ENCODE results near the gene C6orf132.
"Not testable (repeated sequence)": the region's sequence is repeated elsewhere in the genome, so short reads cannot be mapped to it uniquely, and the experiment has no call there.

C6orf132 gene

DNA sequence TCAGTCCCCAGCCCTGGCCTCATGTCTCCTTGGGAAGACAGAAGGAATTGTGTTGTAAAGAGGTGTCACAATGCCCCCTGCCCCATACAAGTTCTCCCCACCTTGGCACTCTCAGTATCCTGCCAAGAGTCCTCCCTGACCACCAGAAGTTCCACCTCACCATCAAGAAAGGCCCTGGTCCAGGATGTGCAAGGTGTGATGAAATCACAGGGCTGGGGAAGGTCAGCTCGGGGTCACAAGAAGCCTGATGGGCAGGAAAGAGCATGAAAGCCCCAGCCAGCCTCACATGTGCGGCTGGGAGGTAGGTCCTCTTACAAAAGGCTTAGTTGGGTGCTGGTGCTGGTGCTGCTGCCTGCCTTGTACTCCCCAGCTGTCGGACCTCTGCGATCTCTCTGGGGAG lies 12.9 kb upstream of the C6orf132 start:
- WGBS (ENCODE audit: extremely low coverage, insufficient coverage, insufficient read length): no CpG with 5 or more reads among the region's 4 CpGs
- Histone ChIP-seq H3K9ac (ENCODE audit: low read length) (no peak overlapping the region), H3K27me3 (ENCODE audit: insufficient read depth, low read length) (no peaks in the 10 kb centered on the region)

DNA sequence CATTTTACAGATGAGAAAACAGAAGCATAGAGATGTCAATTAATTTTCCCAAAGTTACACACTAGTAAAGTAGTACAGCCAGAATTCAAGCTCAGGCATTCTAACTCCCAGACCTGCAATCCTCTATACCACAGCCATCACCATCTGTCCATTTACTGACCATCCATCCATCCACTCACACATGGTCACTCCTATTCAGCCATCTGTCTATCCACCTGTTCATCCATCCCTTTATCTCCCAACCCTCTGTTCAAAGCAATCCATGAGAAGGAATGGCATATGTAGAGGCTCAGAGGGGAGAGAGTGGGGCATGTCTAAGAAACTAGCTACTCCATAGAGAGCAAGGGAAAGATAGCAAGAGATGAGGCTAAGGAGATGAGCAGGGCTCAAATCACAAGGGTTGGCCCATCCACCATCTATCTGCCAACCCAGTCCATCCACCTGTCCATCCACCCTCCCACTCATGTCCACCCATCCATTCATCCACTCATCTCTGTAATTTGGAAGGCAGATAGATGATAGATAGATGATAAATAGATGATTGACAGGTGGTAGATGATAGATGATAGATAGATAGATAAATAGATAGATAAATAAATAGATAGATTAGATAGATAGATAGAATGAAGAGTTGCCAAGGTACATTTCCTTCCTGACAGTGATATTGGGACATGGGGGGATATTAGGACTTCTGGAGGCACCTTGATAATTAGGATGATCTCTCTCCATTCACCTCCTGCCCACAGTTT lies 12.2 kb upstream of the C6orf132 start:
- Histone ChIP-seq H3K4ac (ENCODE audit: low read depth, low read length) (no peak overlapping the region), H3K79me1 (ENCODE audit: low read length) (no peaks in the 10 kb centered on the region), H2AK5ac (ENCODE audit: low read length) (no peak overlapping the region), H3K79me2 (ENCODE audit: control insufficient read depth, insufficient read depth, low read length, poor library complexity) (no peaks in the 10 kb centered on the region), H3K4me3 (ENCODE audit: low read depth, low read length) (no peak overlapping the region), H3K27ac (ENCODE audit: low read depth, low read length) (no peak overlapping the region), H3K4me2 (ENCODE audit: low read length) (no peak overlapping the region), H3K18ac (ENCODE audit: low read length) (no peak overlapping the region), H4K12ac (ENCODE audit: low read depth, low read length) (no peak overlapping the region), H3K9me3 (ENCODE audit: insufficient read depth, low read depth, low read length) (no peaks in the 10 kb centered on the region), H3K14ac (ENCODE audit: low read length) (no peak overlapping the region), H3K36me3 (ENCODE audit: control insufficient read depth in 1 of 2, insufficient read depth in 2 of 2, low read length in 2 of 2) (no peaks in the 10 kb centered on the region), H2AFZ (ENCODE audit: insufficient read depth, low read length, poor library complexity) (no peak overlapping the region), H4K8ac (ENCODE audit: low read depth, low read length) (no peak overlapping the region), H2BK120ac (ENCODE audit: insufficient read depth, low read length, poor library complexity) (no peak overlapping the region), H2BK12ac (ENCODE audit: low read length) (no peak overlapping the region), H3K4me1 (ENCODE audit: control insufficient read depth in 1 of 2, insufficient read depth in 2 of 2, low read length in 2 of 2) (no peaks in the 10 kb centered on the region), H3K23ac (ENCODE audit: low read length) (no peak overlapping the region), H3K9ac (ENCODE audit: low read length) (no peak overlapping the region), H4K91ac (ENCODE audit: low read depth, low read length) (no peak overlapping the region), H2BK5ac (ENCODE audit: low read depth, low read length, poor library complexity) (no peak overlapping the region), H3K27me3 (ENCODE audit: insufficient read depth, low read length) (no peaks in the 10 kb centered on the region)
- no peak for DNase-seq

More for the DNA sequence above, 12.9 kb upstream of the C6orf132 start:
- no peaks in the 10 kb centered on the region for H3K79me1 ChIP-seq (ENCODE audit: low read length)
- no peak overlapping the region for H4K91ac ChIP-seq (ENCODE audit: low read depth, low read length)
- no peak overlapping the region for H2BK12ac ChIP-seq (ENCODE audit: low read length)
- H2BK120ac ChIP-seq (ENCODE audit: insufficient read depth, low read length, poor library complexity): no peak overlapping the region
- no peaks in the 10 kb centered on the region for H3K4me1 ChIP-seq (ENCODE audit: control insufficient read depth in 1 of 2, insufficient read depth in 2 of 2, low read length in 2 of 2)
- H2AK5ac ChIP-seq (ENCODE audit: low read length): no peak overlapping the region
- no peaks in the 10 kb centered on the region for H3K79me2 ChIP-seq (ENCODE audit: control insufficient read depth, insufficient read depth, low read length, poor library complexity)
- H3K18ac ChIP-seq (ENCODE audit: low read length): no peak overlapping the region
- H3K36me3 ChIP-seq (ENCODE audit: control insufficient read depth in 1 of 2, insufficient read depth in 2 of 2, low read length in 2 of 2): no peaks in the 10 kb centered on the region
- H3K4me3 ChIP-seq (ENCODE audit: low read depth, low read length): no peak overlapping the region
- no peak overlapping the region for H3K4me2 ChIP-seq (ENCODE audit: low read length)
- no peak overlapping the region for H2BK5ac ChIP-seq (ENCODE audit: low read depth, low read length, poor library complexity)
- no peak overlapping the region for H3K14ac ChIP-seq (ENCODE audit: low read length)
- no peaks in the 10 kb centered on the region for H3K9me3 ChIP-seq (ENCODE audit: insufficient read depth, low read depth, low read length)
- no peak overlapping the region for H3K23ac ChIP-seq (ENCODE audit: low read length)
- H4K8ac ChIP-seq (ENCODE audit: low read depth, low read length): no peak overlapping the region
- H3K27ac ChIP-seq (ENCODE audit: low read depth, low read length): no peak overlapping the region
- H3K4ac ChIP-seq (ENCODE audit: low read depth, low read length): no peak overlapping the region
- no peak overlapping the region for H2AFZ ChIP-seq (ENCODE audit: insufficient read depth, low read length, poor library complexity)
- DNase-seq: no peak
- H4K12ac ChIP-seq (ENCODE audit: low read depth, low read length): no peak overlapping the region

DNA sequence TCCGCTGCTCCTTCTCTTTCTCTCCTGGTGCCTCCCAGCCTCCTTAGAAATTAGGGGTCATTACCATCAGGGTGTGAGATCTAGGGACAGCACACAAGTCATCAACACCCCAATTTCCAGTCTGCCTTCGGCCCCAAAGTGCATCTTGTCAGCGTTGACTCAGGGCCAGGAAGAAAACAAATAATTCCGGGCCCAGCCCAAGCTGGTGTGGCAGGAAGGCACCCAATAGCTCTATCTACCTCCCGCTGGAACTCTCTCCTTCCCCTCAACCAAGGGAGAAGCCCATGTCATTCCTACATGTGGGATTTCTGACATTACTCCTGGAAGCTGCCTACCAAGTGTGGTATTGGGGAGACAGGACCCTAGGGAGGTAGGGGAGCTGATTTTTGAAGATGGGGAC lies 11.5 kb upstream of the C6orf132 start:
- Histone ChIP-seq H3K4me1 (ENCODE audit: control insufficient read depth in 1 of 2, insufficient read depth in 2 of 2, low read length in 2 of 2) (no peaks in the 10 kb centered on the region), H2AFZ (ENCODE audit: insufficient read depth, low read length, poor library complexity) (no peak overlapping the region), H2BK12ac (ENCODE audit: low read length) (no peak overlapping the region), H4K12ac (ENCODE audit: low read depth, low read length) (no peak overlapping the region), H3K36me3 (ENCODE audit: control insufficient read depth in 1 of 2, insufficient read depth in 2 of 2, low read length in 2 of 2) (no peaks in the 10 kb centered on the region), H3K4me2 (ENCODE audit: low read length) (no peak overlapping the region), H3K23ac (ENCODE audit: low read length) (no peak overlapping the region), H2BK5ac (ENCODE audit: low read depth, low read length, poor library complexity) (no peak overlapping the region), H3K27ac (ENCODE audit: low read depth, low read length) (no peak overlapping the region), H3K9ac (ENCODE audit: low read length) (no peak overlapping the region), H3K9me3 (ENCODE audit: insufficient read depth, low read depth, low read length) (no peaks in the 10 kb centered on the region), H4K91ac (ENCODE audit: low read depth, low read length) (no peak overlapping the region), H3K79me2 (ENCODE audit: control insufficient read depth, insufficient read depth, low read length, poor library complexity) (no peaks in the 10 kb centered on the region), H3K4me3 (ENCODE audit: low read depth, low read length) (no peak overlapping the region), H3K14ac (ENCODE audit: low read length) (no peak overlapping the region), H3K18ac (ENCODE audit: low read length) (no peak overlapping the region), H2AK5ac (ENCODE audit: low read length) (no peak overlapping the region), H3K79me1 (ENCODE audit: low read length) (no peaks in the 10 kb centered on the region), H3K27me3 (ENCODE audit: insufficient read depth, low read length) (no peaks in the 10 kb centered on the region), H3K4ac (ENCODE audit: low read depth, low read length) (no peak overlapping the region), H4K8ac (ENCODE audit: low read depth, low read length) (no peak overlapping the region), H2BK120ac (ENCODE audit: insufficient read depth, low read length, poor library complexity) (no peak overlapping the region)
- no peak for DNase-seq
- WGBS (ENCODE audit: extremely low coverage, insufficient coverage, insufficient read length): no CpG with 5 or more reads among the region's 5 CpGs

DNA sequence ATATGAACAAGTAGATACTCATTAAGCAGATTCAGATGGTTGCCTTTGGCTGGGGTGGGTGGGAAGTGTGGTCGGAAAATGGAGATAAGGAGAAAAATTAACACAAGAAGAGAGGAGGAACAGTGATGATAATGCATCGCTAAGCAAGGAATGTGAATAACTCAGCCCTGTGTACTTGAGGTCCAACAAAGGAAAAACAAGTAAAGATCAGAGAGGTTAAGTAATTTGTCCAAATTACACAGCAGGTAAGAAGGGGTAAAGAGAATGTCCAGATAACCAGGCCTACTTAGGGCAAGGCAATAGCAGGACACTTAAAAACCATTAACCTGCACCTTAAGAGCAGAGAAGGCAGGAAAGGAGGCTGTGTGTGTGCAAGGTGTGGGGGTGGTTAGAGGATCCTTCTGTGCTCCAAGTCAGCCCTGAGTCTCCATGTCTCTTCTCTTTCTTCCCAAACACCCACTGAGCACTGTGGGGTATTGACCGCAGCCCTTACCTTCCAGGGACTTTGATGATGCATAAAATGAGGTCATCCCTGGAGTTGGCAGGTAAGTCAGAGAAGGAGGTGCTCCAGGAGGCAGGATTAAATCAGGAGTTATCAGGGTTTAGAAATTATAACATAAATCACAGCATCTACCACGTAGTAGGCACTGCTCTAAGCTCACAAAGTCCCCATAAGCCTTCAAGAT lies 10.3 kb upstream of the C6orf132 start:
- H2BK12ac ChIP-seq (ENCODE audit: low read length); H3K18ac ChIP-seq (ENCODE audit: low read length); H3K36me3 ChIP-seq (ENCODE audit: control insufficient read depth in 1 of 2, insufficient read depth in 2 of 2, low read length in 2 of 2); H3K4ac ChIP-seq (ENCODE audit: low read depth, low read length); H3K4me2 ChIP-seq (ENCODE audit: low read length); H2BK120ac ChIP-seq (ENCODE audit: insufficient read depth, low read length, poor library complexity); H2AK5ac ChIP-seq (ENCODE audit: low read length); H3K9ac ChIP-seq (ENCODE audit: low read length); H2AFZ ChIP-seq (ENCODE audit: insufficient read depth, low read length, poor library complexity); H3K27ac ChIP-seq (ENCODE audit: low read depth, low read length); H4K91ac ChIP-seq (ENCODE audit: low read depth, low read length); H3K79me1 ChIP-seq (ENCODE audit: low read length); H3K14ac ChIP-seq (ENCODE audit: low read length); H3K27me3 ChIP-seq (ENCODE audit: insufficient read depth, low read length); H2BK5ac ChIP-seq (ENCODE audit: low read depth, low read length, poor library complexity); H3K4me1 ChIP-seq (ENCODE audit: control insufficient read depth in 1 of 2, insufficient read depth in 2 of 2, low read length in 2 of 2); H3K79me2 ChIP-seq (ENCODE audit: control insufficient read depth, insufficient read depth, low read length, poor library complexity); DNase-seq; H3K9me3 ChIP-seq (ENCODE audit: insufficient read depth, low read depth, low read length); H4K8ac ChIP-seq (ENCODE audit: low read depth, low read length); H3K4me3 ChIP-seq (ENCODE audit: low read depth, low read length); H3K23ac ChIP-seq (ENCODE audit: low read length); H4K12ac ChIP-seq (ENCODE audit: low read depth, low read length): not testable (repeated sequence)
- no CpG with 5 or more reads among the region's 4 CpGs for WGBS (ENCODE audit: extremely low coverage, insufficient coverage, insufficient read length)
